K562 (cell line): Measurements from ENCODE around the gene BMS1. TPM values are rescaled to one million over a fixed set of nuclear protein-coding genes. Genes with fewer than 3 reads are reported as not detected.

Experiments
- ATAC-seq: fragments of 200-7000 bp; cut with Tn5 transposase; 3 replicates; pipeline ENCODE4 v1.9.1; 2020; ENCODE audit warnings: moderate library complexity
- BruUV-seq: library from RNA; stranded (reverse); fragments of 400-500 nt; replicated peaks from 2 replicates; lab custom pipeline; 2021; lab: Mats Ljungman, UMichigan
- CTCF ChIA-PET: fragments of 300-600 bp; formaldehyde crosslinking; extraction: SDS; loops from one replicate; lab custom pipeline; 2021; ENCODE audit warnings: low intra/inter-chr PET ratio; lab: Yijun Ruan, JAX
- POLR2A ChIA-PET: fragments of 300-600, 350-650 bp; sonication (Branson Sonifier 250); formaldehyde crosslinking; extraction: SDS; loops from one replicate; lab custom pipeline; 2021; ENCODE audit warnings: antibody characterized with exemption, inconsistent platforms; lab: Yijun Ruan, JAX
- DNase-seq, 4 experiments: peaks; one replicate each; pipeline versions ENCODE4 v3.0.0 to v3.0.0-alpha.2; 2011 to 2018; ENCODE audit warnings: low spot score in 3 of 4, mixed read lengths in 3 of 4; ENCODE audit errors: extremely low read depth in 1 of 4
- FAIRE-seq: peaks from 2 replicates; lab custom pipeline; 2011; peaks lifted over from hg19 to GRCh38; lab: Jason Lieb, UNC
- H2AFZ ChIP-seq: 2 replicates; pipeline ENCODE4 v1.6.0; 2011; ENCODE audit warnings: low read depth, low read length, control low read depth, inconsistent platforms
- H3K27ac ChIP-seq: fragments of 200-600 bp; 3 replicates; pipeline ENCODE4 v1.8.0; 2011; ENCODE audit warnings: low read depth, mild to moderate bottlenecking, control low read depth, inconsistent platforms, low read length, moderate library complexity, mixed read lengths; ENCODE audit errors: extremely low read depth
- H3K27me3 ChIP-seq, 2 experiments: fragments of 300-600 bp in 1 of 2; 2 replicates in 1 of 2; 3 replicates in 1 of 2; pipeline versions ENCODE4 v1.6.0 to v1.8.0; 2011; ENCODE audit warnings: inconsistent platforms in 2 of 2, low read length in 2 of 2, mild to moderate bottlenecking in 1 of 2, mixed read lengths in 1 of 2, moderate library complexity in 1 of 2; ENCODE audit not compliant: control insufficient read depth in 2 of 2, insufficient read depth in 2 of 2
- H3K36me3 ChIP-seq: fragments of 300-600 bp; 3 replicates; pipeline ENCODE4 v1.8.0; 2011; ENCODE audit warnings: mild to moderate bottlenecking, low read length, inconsistent platforms; ENCODE audit not compliant: control insufficient read depth, insufficient read depth
- H3K4me1 ChIP-seq, 2 experiments: fragments of 200-600 bp in 1 of 2; replicated peaks in 1 of 2; 2 replicates in 1 of 2; 3 replicates in 1 of 2; pipeline versions ENCODE4 v1.5.1 to v1.8.0; 2011; ENCODE audit warnings: inconsistent platforms in 2 of 2, low read length in 2 of 2, mild to moderate bottlenecking in 1 of 2, mixed read lengths in 1 of 2, moderate library complexity in 1 of 2; ENCODE audit not compliant: control insufficient read depth in 2 of 2, insufficient read depth in 2 of 2
- H3K4me2 ChIP-seq: 2 replicates; pipeline ENCODE4 v1.6.1; 2011; ENCODE audit warnings: low read length, control low read depth, inconsistent platforms, mixed read lengths; ENCODE audit not compliant: insufficient read depth
- H3K4me3 ChIP-seq: fragments of 200-600 bp; sonication (generic), shearing (Covaris generic); 2 replicates; pipeline ENCODE4 v1.5.1; 2016; ENCODE audit warnings: control low read depth, inconsistent platforms
- H3K79me2 ChIP-seq: fragments of 200-600 bp; 3 replicates; pipeline ENCODE4 v1.8.0; 2011; ENCODE audit warnings: low read length, inconsistent platforms; ENCODE audit not compliant: control insufficient read depth, insufficient read depth
- H3K9ac ChIP-seq, 2 experiments: 2 replicates each; pipeline versions ENCODE4 v1.6.0 to v1.6.1; 2011; ENCODE audit warnings: low read depth in 2 of 2, low read length in 2 of 2, control low read depth in 1 of 2, inconsistent platforms in 1 of 2, mild to moderate bottlenecking in 1 of 2, mixed read lengths in 1 of 2; ENCODE audit not compliant: insufficient read depth in 1 of 2
- H3K9me1 ChIP-seq: one replicate; pipeline ENCODE4 v1.6.0; 2011; ENCODE audit warnings: inconsistent platforms, mild to moderate bottlenecking, low read length, moderate library complexity; ENCODE audit not compliant: control insufficient read depth, insufficient read depth
- H3K9me3 ChIP-seq: replicated peaks from 2 replicates; pipeline ENCODE4 v1.5.1; 2011; ENCODE audit warnings: low read depth, low read length, inconsistent platforms; ENCODE audit not compliant: control insufficient read depth, insufficient read depth
- H4K20me1 ChIP-seq: replicated peaks from 2 replicates; pipeline ENCODE4 v1.6.1; 2011; ENCODE audit warnings: low read length, inconsistent platforms, mixed read lengths; ENCODE audit not compliant: control insufficient read depth, insufficient read depth
- ARID2 ChIP-seq: fragments of 450-650 bp; IDR thresholded peaks from 2 replicates; pipeline ENCODE4 v1.6.1; 2017; ENCODE audit warnings: antibody characterized with exemption, mild to moderate bottlenecking
- ATF1 ChIP-seq, 2 experiments: fragments of 450-650 bp in 1 of 2; IDR thresholded peaks; 2 replicates each; pipeline ENCODE4 v1.6.1; 2016; ENCODE audit warnings: missing compliant biosample characterization in 1 of 2, missing genetic modification characterization in 1 of 2
- COPS2 ChIP-seq: fragments of 450-650 bp; conservative IDR thresholded peaks from 2 replicates; pipeline ENCODE4 v1.6.1; 2016; ENCODE audit warnings: mild to moderate bottlenecking, moderate library complexity
- DACH1 ChIP-seq: fragments of 450-650 bp; IDR thresholded peaks from 2 replicates; pipeline ENCODE4 v1.6.1; 2018; ENCODE audit not compliant: partially characterized antibody
- HNRNPLL ChIP-seq: fragments of 200-400 bp; formaldehyde crosslinking; IDR thresholded peaks from 2 replicates; pipeline ENCODE4 v1.6.1; 2017; ENCODE audit warnings: low read length, low read depth, mild to moderate bottlenecking; ENCODE audit not compliant: poor library complexity, severe bottlenecking
- POLR2H ChIP-seq: IDR thresholded peaks from 2 replicates; pipeline ENCODE4 v1.6.1; 2016; ENCODE audit warnings: missing genetic modification characterization, low read depth, mild to moderate bottlenecking, control low read depth, missing compliant biosample characterization, moderate library complexity
- ZNF561 ChIP-seq: fragments of 450-650 bp; formaldehyde crosslinking; conservative IDR thresholded peaks from 2 replicates; pipeline ENCODE4 v1.4.0; 2020; ENCODE audit warnings: mild to moderate bottlenecking, moderate library complexity
- ZNF75A ChIP-seq: fragments of 450-650 bp; formaldehyde crosslinking; IDR thresholded peaks from 2 replicates; pipeline ENCODE4 v1.4.0; 2020; ENCODE audit warnings: mild to moderate bottlenecking
- WGBS: fragments of 100-300 bp; shearing (Covaris generic); methylation state at CpG from one replicate; pipeline ENCODE4 v1.1.6; 2016; ENCODE audit warnings: low coverage, mixed read lengths; ENCODE audit not compliant: insufficient coverage; ENCODE audit errors: missing lambda C conversion rate; 5-methylcytosine and 5-hydroxymethylcytosine counted together
- in situ Hi-C: fragments of 300-500 bp; cut with MboI; formaldehyde crosslinking; loops from 4 replicates; pipeline ENCODE4 v1.15.0; 2018; ENCODE audit warnings: inconsistent platforms, mixed read lengths
- intact Hi-C: fragments of 100-400 bp; cut with micrococcal nuclease; formaldehyde crosslinking; loops from 2 replicates; pipeline ENCODE4 v1.14.2; 2022
- polyA plus RNA-seq, 8 experiments: library from polyadenylated mRNA; depleted of rRNA in 4 of 8; stranded (reverse) in 5 of 8; unstranded in 3 of 8; fragments of >200 nt; fragmentation: Nextera tagmentation in 2 of 8; fragmentation: Illumina TruSeq in 1 of 8; extraction: Ambion mirVana in 2 of 8; extraction: Trizol in 1 of 8; gene quantifications; 2 replicates each; pipeline versions ENCODE4 v1.2.1 to v1.2.3, GENCODE V29; 2011 to 2014; ENCODE audit warnings: inconsistent platforms in 1 of 8, missing spikeins in 1 of 8
- total RNA-seq, 7 experiments: library from RNA; depleted of rRNA in 6 of 7; stranded (reverse); fragments of >200 nt in 6 of 7; fragmentation: Illumina TruSeq in 2 of 7; extraction: Trizol in 2 of 7; gene quantifications; 2 replicates each; pipeline versions ENCODE4 v1.2.1 to v1.2.3, GENCODE V29; 2011 to 2021; ENCODE audit warnings: low replicate concordance in 1 of 7
- TF ChIP-seq, protein P1 (sequence below): fragments of 450-650 bp; formaldehyde crosslinking; conservative IDR thresholded peaks from 2 replicates; pipeline ENCODE4 v1.4.0; 2022; ENCODE audit warnings: mild to moderate bottlenecking, missing genetic modification characterization

The BMS1 gene
- total and polyA plus RNA-seq, 9 of the 15 experiments (the other 6 are each of a cell fraction or from before 2014, with no cell fraction given), result 11.1 to 46.9 (median 32.7) TPM

DNA sequence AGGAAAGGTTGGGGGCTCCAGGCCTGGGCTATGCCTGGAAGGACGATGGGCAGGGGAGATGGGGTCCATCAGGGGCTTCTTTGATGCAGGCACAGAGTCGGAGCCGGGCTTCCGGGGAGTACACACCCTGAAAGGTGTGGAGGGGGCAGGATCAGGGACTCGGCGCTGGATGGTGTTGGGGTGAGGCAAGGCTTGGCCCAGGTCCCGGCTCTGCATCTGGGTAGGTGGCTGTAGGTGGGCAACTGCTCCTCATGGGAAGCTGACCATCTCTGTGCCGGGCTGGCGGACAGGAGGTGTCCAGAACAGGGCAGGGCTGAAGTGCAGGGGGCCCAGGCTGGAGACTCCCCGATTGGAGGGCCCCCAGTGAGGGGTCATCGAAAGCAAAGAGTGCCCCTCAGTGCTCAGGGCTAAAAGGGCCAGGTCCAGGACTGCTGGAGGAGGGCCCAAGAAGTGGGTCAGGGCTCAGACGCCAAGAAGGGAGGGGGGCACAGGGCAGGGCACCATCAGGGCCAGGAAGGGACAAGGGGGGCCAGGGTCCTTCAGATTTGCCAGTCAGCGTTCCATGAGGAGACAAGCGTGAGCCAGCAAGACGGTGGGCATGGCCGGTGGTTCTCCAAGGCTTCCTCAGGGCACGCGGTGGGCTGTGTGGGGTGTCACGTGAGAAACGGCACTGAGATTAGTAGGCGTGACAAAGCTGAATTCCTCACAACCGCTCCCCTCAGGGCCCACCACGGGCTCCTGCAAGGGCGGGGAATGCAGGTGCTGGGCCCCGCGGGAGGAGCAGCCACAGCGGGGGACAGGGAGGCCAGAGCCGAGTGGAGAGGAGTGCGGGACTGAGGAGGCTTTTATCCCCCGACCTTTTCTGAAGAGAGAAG is 97.0 kb downstream of the BMS1 start:
- no peak overlapping the region for H2AFZ ChIP-seq
- no peaks in the 10 kb centered on the region; the same call in 1 of the 2 replicates for H4K20me1 ChIP-seq
- no peak overlapping the region for H3K4me3 ChIP-seq
- no peak overlapping the region for H3K9ac ChIP-seq
- intact Hi-C loops (no loop called here), in situ Hi-C loops (no loop called here)
- H3K4me2 ChIP-seq, result no peak overlapping the region
- BruUV-seq, result no TSS peak
- POLR2A ChIA-PET, result interaction anchor here (0.6 to 0.8 kb wide), 2 partner anchors 11 to 314 kb away, joined by 3 read pairs; no protein-coding TSS in a partner anchor
- TF ChIP-seq ATF1 (CRISPR knock-in tag; IDR thresholded peaks at IDR 0.05) (no peak), ATF1 (tag; IDR thresholded peaks at IDR 0.05) (no peak), ARID2 (no peak), HNRNPLL (no peak), POLR2H (tag) (no peak), ZNF561 (CRISPR knock-in tag) (no peak), ZNF75A (CRISPR knock-in tag) (no peak), COPS2 (no peak), DACH1 (no peak)
- TF ChIP-seq, protein P1, sequence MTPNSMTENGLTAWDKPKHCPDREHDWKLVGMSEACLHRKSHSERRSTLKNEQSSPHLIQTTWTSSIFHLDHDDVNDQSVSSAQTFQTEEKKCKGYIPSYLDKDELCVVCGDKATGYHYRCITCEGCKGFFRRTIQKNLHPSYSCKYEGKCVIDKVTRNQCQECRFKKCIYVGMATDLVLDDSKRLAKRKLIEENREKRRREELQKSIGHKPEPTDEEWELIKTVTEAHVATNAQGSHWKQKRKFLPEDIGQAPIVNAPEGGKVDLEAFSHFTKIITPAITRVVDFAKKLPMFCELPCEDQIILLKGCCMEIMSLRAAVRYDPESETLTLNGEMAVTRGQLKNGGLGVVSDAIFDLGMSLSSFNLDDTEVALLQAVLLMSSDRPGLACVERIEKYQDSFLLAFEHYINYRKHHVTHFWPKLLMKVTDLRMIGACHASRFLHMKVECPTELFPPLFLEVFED (CRISPR knock-in tag), result no peak
- TF ChIP-seq, all 486 proteins: peak for 0
- Histone ChIP-seq H3K4me1 (peaks cover 0 to 13% of the 10 kb centered on the region in 2 experiments; a peak in 1 of 5 replicates), H3K27me3 (peaks cover 7 to 41% of the 10 kb centered on the region in 2 experiments; a peak in 4 of 5 replicates), H3K9me1 (peaks cover 6% of the 10 kb centered on the region), H3K27ac (no peak overlapping the region), H3K36me3 (no peaks in the 10 kb centered on the region), H3K79me2 (no peaks in the 10 kb centered on the region), H3K9me3 (no peaks in the 10 kb centered on the region; the same call in 1 of the 2 replicates)
- CTCF ChIA-PET, result no interaction called here
- under 1% methylated on average over 30 of the region's 30 CpGs for WGBS
- DNase-seq (no peak), FAIRE-seq (no peak), ATAC-seq (no peak)
